ENCODE results near the gene PPP1CA.

DNA sequence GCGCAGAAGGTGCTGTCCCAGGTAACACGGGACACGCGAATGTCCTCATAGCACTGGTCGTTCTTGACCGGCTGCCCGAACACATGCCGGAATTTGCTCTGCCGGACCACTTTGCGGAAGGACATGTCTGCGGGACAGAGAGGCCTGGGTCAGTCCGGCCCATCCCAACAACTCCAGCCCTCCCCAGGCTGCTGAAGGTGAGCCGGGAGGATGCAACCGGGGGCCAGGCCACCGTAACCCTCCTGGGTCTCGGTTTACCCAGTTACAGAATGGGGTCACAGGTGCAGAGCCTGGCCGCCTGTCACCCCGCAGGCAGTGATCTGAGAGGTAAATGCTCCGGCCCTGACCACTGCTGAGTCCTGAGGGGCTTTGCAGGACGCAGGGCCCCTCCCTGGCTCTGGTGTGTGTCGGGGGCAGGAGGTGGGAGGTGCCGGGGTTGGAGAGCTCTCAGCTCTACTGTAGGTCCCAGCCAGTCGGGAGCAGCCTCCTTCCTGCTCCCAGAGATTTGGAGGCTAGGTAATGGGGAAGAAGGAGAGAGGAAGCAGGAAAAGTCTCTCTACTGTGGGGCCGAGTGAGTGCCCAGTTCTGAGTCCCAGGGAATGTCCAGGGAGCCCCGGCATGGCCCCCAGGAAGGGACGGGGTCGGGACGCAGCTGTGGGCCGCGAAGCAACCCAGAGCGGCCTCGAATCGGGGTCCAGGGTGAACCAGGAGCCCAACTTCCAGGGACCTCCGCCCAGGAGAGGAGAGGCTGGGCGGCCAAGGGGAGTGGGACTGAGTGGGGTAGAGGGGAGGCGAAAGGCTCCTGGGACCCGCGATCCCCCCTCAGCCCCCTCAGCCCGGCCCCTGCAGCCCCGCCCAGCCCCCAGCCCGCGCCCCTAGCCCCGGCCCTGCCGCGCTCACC, 41.1 kb upstream of the PPP1CA start:
- TF ChIP-seq TAF1 (IDR thresholded peaks at IDR 0.05; ENCODE audit: borderline replicate concordance, insufficient read depth, low read length) (no peak), POLR2AphosphoS5 (IDR thresholded peaks at IDR 0.05; ENCODE audit: low read depth, low read length) (peak; percentile 10; the same call in 1 of the 2 replicates)
- TF ChIP-seq, protein P1, sequence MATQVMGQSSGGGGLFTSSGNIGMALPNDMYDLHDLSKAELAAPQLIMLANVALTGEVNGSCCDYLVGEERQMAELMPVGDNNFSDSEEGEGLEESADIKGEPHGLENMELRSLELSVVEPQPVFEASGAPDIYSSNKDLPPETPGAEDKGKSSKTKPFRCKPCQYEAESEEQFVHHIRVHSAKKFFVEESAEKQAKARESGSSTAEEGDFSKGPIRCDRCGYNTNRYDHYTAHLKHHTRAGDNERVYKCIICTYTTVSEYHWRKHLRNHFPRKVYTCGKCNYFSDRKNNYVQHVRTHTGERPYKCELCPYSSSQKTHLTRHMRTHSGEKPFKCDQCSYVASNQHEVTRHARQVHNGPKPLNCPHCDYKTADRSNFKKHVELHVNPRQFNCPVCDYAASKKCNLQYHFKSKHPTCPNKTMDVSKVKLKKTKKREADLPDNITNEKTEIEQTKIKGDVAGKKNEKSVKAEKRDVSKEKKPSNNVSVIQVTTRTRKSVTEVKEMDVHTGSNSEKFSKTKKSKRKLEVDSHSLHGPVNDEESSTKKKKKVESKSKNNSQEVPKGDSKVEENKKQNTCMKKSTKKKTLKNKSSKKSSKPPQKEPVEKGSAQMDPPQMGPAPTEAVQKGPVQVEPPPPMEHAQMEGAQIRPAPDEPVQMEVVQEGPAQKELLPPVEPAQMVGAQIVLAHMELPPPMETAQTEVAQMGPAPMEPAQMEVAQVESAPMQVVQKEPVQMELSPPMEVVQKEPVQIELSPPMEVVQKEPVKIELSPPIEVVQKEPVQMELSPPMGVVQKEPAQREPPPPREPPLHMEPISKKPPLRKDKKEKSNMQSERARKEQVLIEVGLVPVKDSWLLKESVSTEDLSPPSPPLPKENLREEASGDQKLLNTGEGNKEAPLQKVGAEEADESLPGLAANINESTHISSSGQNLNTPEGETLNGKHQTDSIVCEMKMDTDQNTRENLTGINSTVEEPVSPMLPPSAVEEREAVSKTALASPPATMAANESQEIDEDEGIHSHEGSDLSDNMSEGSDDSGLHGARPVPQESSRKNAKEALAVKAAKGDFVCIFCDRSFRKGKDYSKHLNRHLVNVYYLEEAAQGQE (IDR thresholded peaks at IDR 0.05; ENCODE audit: insufficient read depth in 1 of 2, low read depth in 2 of 2, low read length in 2 of 2) = no peak

Data from PFSK-1 (cell line).